HEK293T (cell line): Measurements from ENCODE around the gene SALL1.

Source experiments
- BHLHE40 ChIP-seq: fragments of 450-650 bp; IDR thresholded peaks from 2 replicates; pipeline ENCODE4 v1.6.1; 2016; ENCODE audit warnings: mild to moderate bottlenecking, moderate library complexity, borderline replicate concordance
- FOXK2 ChIP-seq: fragments of 450-650 bp; IDR thresholded peaks from 2 replicates; pipeline ENCODE4 v1.6.1; 2016; ENCODE audit warnings: mild to moderate bottlenecking

- TF ChIP-seq BHLHE40 (no peak), FOXK2 (no peak)
These were observed 33.8 kb upstream of the SALL1 start for GRCh38 chr16:51184702-51185433.
